Left lung (tissue), 10 donors: ENCODE data around the gene SART1. TPM values are rescaled to one million over a fixed set of nuclear protein-coding genes. Genes with fewer than 3 reads are reported as not detected.
"Not testable (repeated sequence)": the region's sequence is repeated elsewhere in the genome, so short reads cannot be mapped to it uniquely, and the experiment has no call there.

ENCODE experiments used
- ATAC-seq: fragments of 200-7000 bp; cut with Tn5 transposase; one replicate; pipeline ENCODE4 v1.9.1; 2020; ENCODE audit warnings: moderate library complexity
- DNase-seq, 4 donors: peaks; one replicate each; pipeline ENCODE4 v3.0.0-alpha.2; 2013 to 2020
- H3K27ac ChIP-seq, 2 donors: fragments of 200-600 bp; sonication (generic) in 1 of 2; one replicate each; pipeline versions ENCODE4 v1.5.0 to v1.8.0; 2020 to 2021
- H3K27me3 ChIP-seq, 2 donors: fragments of 200-600 bp; sonication (generic) in 1 of 2; one replicate each; pipeline versions ENCODE4 v1.5.0 to v1.8.0; 2020 to 2021
- H3K36me3 ChIP-seq, 2 donors: fragments of 200-600 bp; sonication (generic) in 1 of 2; one replicate each; pipeline versions ENCODE4 v1.5.0 to v1.8.0; 2020 to 2021
- H3K4me1 ChIP-seq, 2 donors: fragments of 200-600 bp; one replicate each; pipeline ENCODE4 v1.8.0; 2021
- H3K4me3 ChIP-seq, 2 donors: fragments of 200-600 bp; sonication (generic) in 1 of 2; one replicate each; pipeline versions ENCODE4 v1.5.0 to v1.8.0; 2020 to 2021; ENCODE audit warnings: mild to moderate bottlenecking in 1 of 2
- H3K9me3 ChIP-seq, 2 donors: fragments of 200-600 bp; sonication (generic) in 1 of 2; one replicate each; pipeline versions ENCODE4 v1.5.0 to v1.8.0; 2020 to 2021
- intact Hi-C, 2 donors: fragments of 100-400 bp; cut with DNase I; formaldehyde crosslinking; loops; one replicate each; pipeline versions ENCODE4 v1.11.2 to v1.14.2; 2022
- polyA plus RNA-seq, 6 donors: library from polyadenylated mRNA; unstranded; fragments of 120-200 nt; gene quantifications; one replicate each; pipeline ENCODE4 v1.2.1, GENCODE V29; 2013; ENCODE audit not compliant: insufficient read length in 6 of 6
- total RNA-seq, 2 donors: library from RNA; stranded (reverse); fragmentation: NEBNext Ultra II Directional; extraction: Animal tissue kit (Norgen Biotek cat#: 25700); gene quantifications; one replicate each; pipeline ENCODE4 v1.2.1, GENCODE V29; 2021
- TF ChIP-seq, protein P1 (sequence below), 2 donors: fragments of 200-600 bp; sonication (generic) in 1 of 2; IDR thresholded peaks; one replicate each; pipeline versions ENCODE4 v1.5.0 to v1.8.0; 2021; ENCODE audit warnings: antibody characterized with exemption in 2 of 2
- donor health status: DM: no; HTN: yes; CAD: no.
- donor health status: DM: no; HTN: no; CAD: no.

The SART1 gene
- total and polyA plus RNA-seq, 8 donors = 34.1 to 55.4 (median 46.3) TPM

DNA sequence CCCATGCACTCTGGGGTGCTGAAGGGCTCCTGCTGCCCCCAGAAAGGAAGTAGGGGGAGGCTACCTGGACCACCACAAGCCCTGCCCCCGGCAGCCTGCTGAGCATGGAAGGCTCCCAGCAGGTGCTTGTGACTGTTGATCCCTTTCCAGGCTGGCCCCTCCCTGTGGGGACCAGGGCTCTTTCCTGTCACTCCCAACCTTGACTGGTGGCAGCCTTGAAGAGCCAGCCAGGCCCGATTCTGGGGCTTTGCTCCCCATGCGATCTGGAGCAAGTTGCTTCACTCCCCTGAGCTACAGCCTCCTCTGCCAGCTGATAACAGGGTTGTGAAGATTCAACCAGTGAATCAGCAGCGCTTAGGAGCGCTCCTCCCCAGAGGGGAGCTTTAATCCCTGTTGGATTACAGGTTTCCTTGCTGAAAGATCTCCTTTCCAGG lies 45.7 kb downstream of the SART1 start:
- H3K36me3 ChIP-seq = peaks cover 0 to 25% of the 10 kb centered on the region in 2 donors
- H3K27me3 ChIP-seq = peaks cover 8 to 23% of the 10 kb centered on the region in 2 donors
- TF ChIP-seq, protein P1, sequence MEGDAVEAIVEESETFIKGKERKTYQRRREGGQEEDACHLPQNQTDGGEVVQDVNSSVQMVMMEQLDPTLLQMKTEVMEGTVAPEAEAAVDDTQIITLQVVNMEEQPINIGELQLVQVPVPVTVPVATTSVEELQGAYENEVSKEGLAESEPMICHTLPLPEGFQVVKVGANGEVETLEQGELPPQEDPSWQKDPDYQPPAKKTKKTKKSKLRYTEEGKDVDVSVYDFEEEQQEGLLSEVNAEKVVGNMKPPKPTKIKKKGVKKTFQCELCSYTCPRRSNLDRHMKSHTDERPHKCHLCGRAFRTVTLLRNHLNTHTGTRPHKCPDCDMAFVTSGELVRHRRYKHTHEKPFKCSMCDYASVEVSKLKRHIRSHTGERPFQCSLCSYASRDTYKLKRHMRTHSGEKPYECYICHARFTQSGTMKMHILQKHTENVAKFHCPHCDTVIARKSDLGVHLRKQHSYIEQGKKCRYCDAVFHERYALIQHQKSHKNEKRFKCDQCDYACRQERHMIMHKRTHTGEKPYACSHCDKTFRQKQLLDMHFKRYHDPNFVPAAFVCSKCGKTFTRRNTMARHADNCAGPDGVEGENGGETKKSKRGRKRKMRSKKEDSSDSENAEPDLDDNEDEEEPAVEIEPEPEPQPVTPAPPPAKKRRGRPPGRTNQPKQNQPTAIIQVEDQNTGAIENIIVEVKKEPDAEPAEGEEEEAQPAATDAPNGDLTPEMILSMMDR (IDR thresholded peaks at IDR 0.05) = no peak
- H3K4me3 ChIP-seq = no peak overlapping the region
- intact Hi-C loops = no loop called here
- H3K9me3 ChIP-seq = no peaks in the 10 kb centered on the region
- H3K27ac ChIP-seq = peak overlapping the region in 1 of 2 donors; percentile 3
- peaks cover 0 to 18% of the 10 kb centered on the region in 2 donors for H3K4me1 ChIP-seq
- DNase-seq (no peak), ATAC-seq (no peak)

DNA sequence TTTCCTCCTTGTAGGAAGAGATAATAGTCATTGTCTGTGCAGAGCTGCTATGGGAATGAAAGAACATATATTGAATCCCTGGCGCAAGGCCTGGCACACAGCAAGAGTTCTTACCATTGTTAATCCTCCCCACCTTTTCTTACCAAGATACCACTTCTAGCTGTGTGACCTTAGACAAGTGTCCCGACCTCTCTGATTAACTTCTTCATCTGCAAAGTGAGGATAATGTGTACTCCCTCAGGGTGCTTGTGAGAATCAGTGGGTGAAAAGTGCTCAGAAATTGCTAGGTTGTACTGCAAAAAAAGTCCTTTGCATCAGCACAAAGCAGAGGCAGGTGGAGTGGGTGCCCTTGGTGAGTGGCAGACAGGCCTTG lies 46.5 kb downstream of the SART1 start:
- Histone ChIP-seq H3K4me1 (peaks cover 0 to 22% of the 10 kb centered on the region in 2 donors), H3K4me3 (no peak overlapping the region), H3K27me3 (peaks cover 10 to 31% of the 10 kb centered on the region in 2 donors), H3K36me3 (peaks cover 0 to 25% of the 10 kb centered on the region in 2 donors), H3K27ac (no peak overlapping the region), H3K9me3 (no peaks in the 10 kb centered on the region)
- intact Hi-C loops = no loop called here
- no peak for DNase-seq
- TF ChIP-seq, protein P1 (IDR thresholded peaks at IDR 0.05) = no peak
- ATAC-seq = no peak

DNA sequence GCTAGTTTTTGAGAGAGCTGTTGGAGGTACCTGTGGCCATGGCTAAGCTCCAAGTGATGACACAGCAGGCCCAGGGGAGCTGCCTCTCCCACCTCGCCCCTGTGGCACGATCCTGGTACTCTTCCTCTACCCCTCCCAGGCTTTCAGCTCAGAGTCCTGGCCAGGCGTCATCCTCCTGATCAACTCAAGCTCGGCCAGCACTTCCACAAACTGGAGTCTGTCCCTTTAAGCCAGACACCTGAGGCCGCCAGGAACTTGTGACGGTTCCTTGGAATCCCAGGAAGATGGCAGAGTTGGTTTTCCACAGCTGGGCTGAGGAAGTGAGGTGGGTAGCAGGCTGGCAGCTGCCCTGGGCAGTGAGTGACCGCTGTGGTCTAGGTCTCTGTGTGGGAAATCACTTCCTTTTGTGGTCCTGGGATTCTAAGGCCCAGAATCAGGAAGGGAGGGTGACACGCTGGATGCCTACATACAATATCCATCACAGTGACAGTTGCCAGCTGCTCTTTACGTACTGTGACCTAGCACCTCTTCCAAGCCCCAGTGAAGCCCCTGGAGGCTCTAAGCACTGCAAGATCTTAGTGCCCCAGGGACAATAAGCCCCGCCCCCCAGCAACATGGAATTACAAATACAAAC lies 47.1 kb downstream of the SART1 start:
- Histone ChIP-seq H3K4me3 (no peak overlapping the region), H3K36me3 (peaks cover 0 to 22% of the 10 kb centered on the region in 2 donors), H3K9me3 (no peaks in the 10 kb centered on the region), H3K27me3 (peaks cover 10 to 36% of the 10 kb centered on the region in 2 donors), H3K4me1 (peaks cover 0 to 19% of the 10 kb centered on the region in 2 donors), H3K27ac (no peak overlapping the region)
- TF ChIP-seq, protein P1 (IDR thresholded peaks at IDR 0.05) = no peak
- no peak for ATAC-seq
- DNase-seq = no peak
- intact Hi-C loops = no loop called here

DNA sequence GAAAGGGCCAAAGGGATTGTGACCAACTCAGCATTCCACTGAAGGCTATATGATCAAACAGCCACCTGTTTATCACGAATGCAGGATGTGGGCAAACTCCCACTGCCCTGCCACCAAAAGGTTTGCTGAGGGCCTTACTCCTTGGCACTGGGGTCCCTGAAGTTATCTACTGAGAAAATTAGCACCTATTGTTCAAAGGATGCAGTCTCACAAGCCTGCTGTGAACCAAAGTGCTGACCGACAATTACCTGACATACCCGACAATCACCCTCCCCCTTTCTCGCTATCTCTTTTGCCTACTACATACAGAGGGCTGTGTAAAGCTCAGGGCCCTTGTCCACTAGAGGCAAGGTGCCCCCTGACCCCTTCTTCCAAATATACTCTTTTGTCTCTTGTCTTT lies 48.5 kb downstream of the SART1 start:
- intact Hi-C loops = not testable (repeated sequence)

DNA sequence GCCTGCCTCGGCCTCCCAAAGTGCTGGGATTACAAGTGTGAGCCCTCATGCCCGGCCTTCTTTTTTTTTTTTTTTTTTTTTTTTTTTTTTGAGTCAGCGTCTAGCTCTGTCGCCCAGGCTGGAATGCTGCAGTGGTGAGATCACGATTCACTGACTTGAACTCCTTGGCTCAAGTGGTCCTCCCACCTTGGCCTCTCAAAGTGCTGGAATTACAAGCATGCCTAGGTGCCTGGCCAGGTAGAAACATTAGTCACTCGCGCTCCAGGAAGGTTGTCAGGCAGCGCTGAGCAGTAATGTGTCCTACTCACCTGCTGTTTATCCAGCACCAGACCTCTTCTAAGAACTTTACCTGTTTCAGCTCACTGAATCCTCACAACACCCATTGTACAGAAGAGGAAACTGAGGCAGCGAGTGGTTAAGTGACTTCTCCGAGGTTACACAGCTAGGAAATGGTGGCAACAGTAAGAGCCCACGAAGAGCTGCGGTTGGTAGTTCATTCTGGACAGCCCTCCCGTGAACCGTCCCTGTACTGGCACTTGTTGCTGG lies 49.8 kb downstream of the SART1 start:
- TF ChIP-seq, protein P1 (IDR thresholded peaks at IDR 0.05) = no peak
- Histone ChIP-seq H3K9me3 (no peaks in the 10 kb centered on the region), H3K4me3 (peak overlapping the region in 1 of 2 donors; percentile 19), H3K4me1 (peaks cover 0 to 18% of the 10 kb centered on the region in 2 donors), H3K27ac (peak overlapping the region; percentile 63 to 70), H3K27me3 (peaks cover 10 to 40% of the 10 kb centered on the region in 2 donors), H3K36me3 (no peaks in the 10 kb centered on the region)
- DNase-seq = peak; percentile 22 to 85 (median 59)
- peak; percentile 95 for ATAC-seq
- intact Hi-C loops = no loop called here

More for the DNA sequence above, 48.5 kb downstream of the SART1 start:
- not testable (repeated sequence) for ATAC-seq, H3K27ac ChIP-seq, H3K4me3 ChIP-seq, DNase-seq, H3K36me3 ChIP-seq, H3K9me3 ChIP-seq
- peaks cover 0 to 18% of the 10 kb centered on the region in 2 donors for H3K4me1 ChIP-seq
- H3K27me3 ChIP-seq = peaks cover 10 to 40% of the 10 kb centered on the region in 2 donors
